IPS-20b (cell line): ENCODE measurements around the gene SERPINA3.

Experiments
- H3K27ac ChIP-seq: one replicate; pipeline ENCODE4 v1.5.1; 2013; ENCODE audit warnings: low read length
- H3K27me3 ChIP-seq: 2 replicates; pipeline ENCODE4 v1.6.1; 2013; ENCODE audit warnings: mild to moderate bottlenecking, low read length, inconsistent platforms; ENCODE audit not compliant: insufficient read depth
- H3K36me3 ChIP-seq: 2 replicates; pipeline ENCODE4 v1.6.1; 2013; ENCODE audit warnings: low read depth, mild to moderate bottlenecking, inconsistent platforms, low read length, moderate library complexity; ENCODE audit not compliant: insufficient read depth
- H3K4me1 ChIP-seq: 2 replicates; pipeline ENCODE4 v1.6.1; 2013; ENCODE audit warnings: mild to moderate bottlenecking, control low read depth, inconsistent platforms, low read length, moderate library complexity; ENCODE audit not compliant: insufficient read depth
- H3K4me3 ChIP-seq: 2 replicates; pipeline ENCODE4 v1.5.1; 2013; ENCODE audit warnings: mild to moderate bottlenecking, low read length, inconsistent platforms
- H3K9ac ChIP-seq: 2 replicates; pipeline ENCODE4 v1.6.1; 2013; ENCODE audit warnings: low read depth, mild to moderate bottlenecking, inconsistent platforms, low read length, moderate library complexity
- H3K9me3 ChIP-seq: 2 replicates; pipeline ENCODE4 v1.6.1; 2013; ENCODE audit warnings: mild to moderate bottlenecking, low read depth, low read length, inconsistent platforms; ENCODE audit not compliant: insufficient read depth

SERPINA3 gene

DNA sequence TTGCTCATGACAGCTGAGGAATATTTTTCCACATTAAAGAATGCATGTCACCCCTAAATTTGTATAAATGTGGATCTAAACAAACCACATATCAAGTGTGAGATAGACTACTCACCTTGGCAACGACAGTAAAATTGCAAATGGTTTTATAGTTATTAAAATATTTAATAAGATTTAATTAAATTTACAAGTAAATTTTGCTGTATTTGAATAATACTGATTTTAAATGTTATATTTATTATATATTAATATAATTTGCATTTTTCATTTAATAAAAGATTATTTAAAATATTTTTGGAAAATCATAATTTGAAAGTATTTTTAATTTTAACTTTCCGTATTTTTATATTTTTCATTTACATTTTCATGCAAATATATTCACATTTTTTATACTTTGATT lies 53.4 kb downstream of the SERPINA3 start:
- H3K9me3 ChIP-seq = no peaks in the 10 kb centered on the region
- no peaks in the 10 kb centered on the region for H3K27me3 ChIP-seq
- H3K27ac ChIP-seq = no peak overlapping the region
- H3K36me3 ChIP-seq = no peaks in the 10 kb centered on the region
- H3K9ac ChIP-seq = no peak overlapping the region
- no peaks in the 10 kb centered on the region for H3K4me1 ChIP-seq
- H3K4me3 ChIP-seq = no peak overlapping the region

DNA sequence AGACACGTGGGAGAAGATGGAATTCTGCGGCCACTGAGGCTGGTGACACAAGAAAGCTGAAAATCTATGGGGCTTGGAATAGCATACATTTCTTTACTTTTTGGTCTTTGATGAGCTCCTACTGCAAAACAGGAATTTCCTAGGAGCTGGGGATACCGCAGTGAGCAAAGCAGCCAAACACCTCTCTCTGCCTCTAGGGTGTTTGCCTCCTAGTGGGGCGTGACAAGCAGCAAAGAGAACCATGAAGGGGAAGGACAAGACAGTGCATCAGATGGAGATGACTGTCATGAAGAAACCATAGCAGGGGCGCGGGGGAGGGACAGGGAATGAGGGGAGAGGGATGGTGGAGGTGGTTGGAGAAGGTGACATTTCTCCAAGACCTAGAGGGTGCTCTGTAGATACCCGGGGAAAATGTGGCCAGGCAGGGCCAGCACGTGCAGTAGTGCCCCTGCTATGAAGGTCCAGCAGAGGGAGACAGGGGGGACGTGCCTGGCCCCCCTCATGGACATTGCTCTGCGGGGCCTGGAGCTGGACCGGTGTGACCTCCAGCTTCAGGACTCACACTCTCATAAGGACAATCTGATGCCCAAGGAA lies 58.6 kb downstream of the SERPINA3 start:
- Histone ChIP-seq H3K4me1 (no peaks in the 10 kb centered on the region; the same call in 1 of the 2 replicates), H3K9me3 (no peaks in the 10 kb centered on the region), H3K9ac (no peak overlapping the region), H3K36me3 (no peaks in the 10 kb centered on the region), H3K27ac (no peak overlapping the region), H3K27me3 (no peaks in the 10 kb centered on the region), H3K4me3 (no peak overlapping the region)

DNA sequence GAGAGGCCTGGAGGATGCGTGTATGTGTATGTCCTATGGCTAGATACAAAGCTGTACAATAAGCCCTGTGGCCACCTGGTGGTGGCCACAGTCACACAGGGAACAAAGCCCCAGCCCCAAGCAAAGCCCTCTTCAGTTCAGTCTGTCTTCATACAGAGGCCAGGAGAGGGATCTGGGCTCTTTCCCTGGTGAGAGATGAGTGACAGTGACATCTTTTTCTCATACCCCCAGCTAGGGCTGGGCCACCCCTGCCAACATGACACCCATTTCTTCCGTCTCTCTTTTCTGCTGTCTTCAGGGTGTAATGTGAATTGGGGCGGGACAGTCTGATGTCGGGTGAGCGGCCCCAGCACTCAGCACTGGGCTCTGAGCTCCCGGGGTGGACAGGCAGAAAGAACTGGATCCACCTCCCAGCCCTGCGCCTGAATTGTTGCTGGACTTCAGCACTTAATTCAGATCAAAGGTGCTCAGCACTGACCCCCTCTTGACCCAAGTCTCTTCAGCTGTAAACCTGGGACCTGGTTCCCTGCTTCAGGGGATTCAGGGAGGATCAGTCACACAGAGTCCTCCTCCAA lies 59.8 kb downstream of the SERPINA3 start:
- H3K27ac ChIP-seq = no peak overlapping the region
- no peak overlapping the region for H3K4me3 ChIP-seq
- H3K9me3 ChIP-seq = no peaks in the 10 kb centered on the region
- H3K4me1 ChIP-seq = no peaks in the 10 kb centered on the region; the same call in 1 of the 2 replicates
- no peaks in the 10 kb centered on the region for H3K36me3 ChIP-seq
- H3K9ac ChIP-seq = no peak overlapping the region
- no peaks in the 10 kb centered on the region for H3K27me3 ChIP-seq

DNA sequence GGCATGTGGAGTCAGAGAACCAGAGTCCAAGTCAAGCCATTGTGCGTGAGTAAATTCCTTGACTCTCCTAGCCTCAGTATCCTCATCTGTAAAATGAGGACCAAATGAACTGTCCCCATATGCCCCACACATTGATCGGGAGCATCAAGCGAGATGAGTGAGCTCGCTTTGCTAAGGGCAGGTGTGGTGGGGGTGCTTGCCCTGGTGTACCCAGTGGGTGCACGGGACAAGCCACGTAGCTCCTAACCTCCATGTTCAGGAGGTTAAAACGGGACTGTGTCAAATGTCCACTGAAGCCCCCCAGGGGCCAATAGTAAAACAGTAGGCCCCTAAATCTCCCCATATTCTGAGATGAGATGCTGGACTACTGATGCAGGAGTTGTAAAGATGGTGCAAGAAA lies 60.9 kb downstream of the SERPINA3 start:
- H3K4me3 ChIP-seq = no peak overlapping the region
- H3K36me3 ChIP-seq = no peaks in the 10 kb centered on the region
- no peak overlapping the region for H3K27ac ChIP-seq
- H3K4me1 ChIP-seq = no peaks in the 10 kb centered on the region; the same call in 1 of the 2 replicates
- no peak overlapping the region for H3K9ac ChIP-seq
- no peaks in the 10 kb centered on the region for H3K9me3 ChIP-seq
- H3K27me3 ChIP-seq = no peaks in the 10 kb centered on the region
